Cardiac muscle cell (in vitro differentiated cells and primary cell): ENCODE results near the gene SIGLEC9. TPM values are rescaled to one million over a fixed set of nuclear protein-coding genes. Genes with fewer than 3 reads are reported as not detected.

Experiments
- DNase-seq, 2 donors: peaks; one replicate each; pipeline versions ENCODE4 v3.0.0 to v3.0.0-alpha.2; 2010 to 2017; ENCODE audit warnings: low read depth in 1 of 2, low spot score in 1 of 2
- H3K27ac ChIP-seq: fragments of 200-600 bp; sonication (generic); 2 replicates; pipeline ENCODE4 v1.5.1; 2016
- H3K27me3 ChIP-seq: fragments of 200-600 bp; sonication (generic); 2 replicates; pipeline ENCODE4 v1.6.0; 2016; ENCODE audit warnings: control low read depth
- H3K36me3 ChIP-seq: fragments of 200-600 bp; sonication (generic); 2 replicates; pipeline ENCODE4 v1.5.1; 2016; ENCODE audit warnings: control low read depth
- H3K4me1 ChIP-seq: fragments of 200-600 bp; sonication (generic); 2 replicates; pipeline ENCODE4 v1.8.1; 2017; ENCODE audit warnings: low read depth, mild to moderate bottlenecking, mixed run types
- H3K4me3 ChIP-seq: fragments of 200-600 bp; sonication (generic); 2 replicates; pipeline ENCODE4 v1.5.1; 2016; ENCODE audit warnings: mild to moderate bottlenecking
- H3K9me3 ChIP-seq: fragments of 200-600 bp; sonication (generic); 2 replicates; pipeline ENCODE4 v1.5.1; 2017; ENCODE audit warnings: low read depth, mild to moderate bottlenecking, control low read depth
- polyA plus RNA-seq: library from polyadenylated mRNA; unstranded; fragments of >200 nt; fragmentation: Nextera tagmentation; extraction: Ambion mirVana; gene quantifications from 2 replicates; pipeline ENCODE4 v1.2.1, GENCODE V29; 2016
- total RNA-seq: library from RNA; depleted of rRNA; stranded (reverse); fragments of >200 nt; gene quantifications from 2 replicates; pipeline ENCODE4 v1.2.3, GENCODE V29; 2016
- TF ChIP-seq, protein P1 (sequence below): IDR thresholded peaks from 2 replicates; pipeline ENCODE4 v1.5.1; 2012; ENCODE audit warnings: low read depth, mild to moderate bottlenecking, low read length

The SIGLEC9 gene
- total and polyA plus RNA-seq, 2 experiments from 2014 or later = not detected

DNA sequence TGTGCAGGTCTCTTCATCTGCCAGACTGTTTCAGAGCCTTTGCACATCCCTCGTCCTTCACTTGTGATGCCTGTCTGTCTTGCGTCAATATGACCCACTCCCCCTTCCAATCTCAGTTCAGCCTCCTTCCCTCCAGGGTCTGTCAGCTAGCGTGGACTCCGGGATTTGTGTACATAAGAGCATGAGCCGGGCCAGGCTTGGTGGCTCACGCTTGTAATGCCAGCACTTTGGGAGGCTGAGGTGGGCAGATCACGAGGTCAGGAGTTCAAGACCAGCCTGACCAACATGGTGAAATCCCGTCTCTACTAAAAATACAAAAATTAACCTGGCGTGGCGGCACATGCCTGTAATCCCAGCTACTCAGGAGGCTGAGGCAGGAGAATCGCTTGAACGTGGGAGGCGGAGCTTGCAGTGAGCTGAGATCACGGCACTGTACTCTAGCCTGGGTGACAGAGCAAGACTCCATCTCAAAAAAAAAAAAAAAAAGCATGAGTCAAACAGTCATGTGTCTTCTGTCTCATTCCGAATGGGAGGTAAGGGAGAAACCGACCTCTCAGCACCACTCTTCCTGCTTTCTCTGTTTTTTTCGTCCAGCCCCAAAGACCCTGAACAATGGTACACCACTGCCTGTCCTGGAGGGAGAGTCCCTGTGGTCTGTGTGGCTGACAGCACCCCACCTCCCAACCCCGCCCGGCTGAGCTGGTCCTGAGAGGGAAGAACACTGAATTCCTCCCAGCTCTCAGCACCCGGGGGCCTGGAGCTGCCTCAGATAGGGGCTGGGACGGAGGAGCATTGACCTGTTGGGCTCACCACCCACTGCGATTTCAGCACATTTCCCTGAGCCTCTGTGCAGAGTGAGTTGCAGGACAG is 2.4 kb upstream of the SIGLEC9 start:
- peak in 1 of 2 donors; percentile 37 for DNase-seq
- H3K4me3 ChIP-seq = no peak overlapping the region
- no peaks in the 10 kb centered on the region for H3K9me3 ChIP-seq
- TF ChIP-seq, protein P1, sequence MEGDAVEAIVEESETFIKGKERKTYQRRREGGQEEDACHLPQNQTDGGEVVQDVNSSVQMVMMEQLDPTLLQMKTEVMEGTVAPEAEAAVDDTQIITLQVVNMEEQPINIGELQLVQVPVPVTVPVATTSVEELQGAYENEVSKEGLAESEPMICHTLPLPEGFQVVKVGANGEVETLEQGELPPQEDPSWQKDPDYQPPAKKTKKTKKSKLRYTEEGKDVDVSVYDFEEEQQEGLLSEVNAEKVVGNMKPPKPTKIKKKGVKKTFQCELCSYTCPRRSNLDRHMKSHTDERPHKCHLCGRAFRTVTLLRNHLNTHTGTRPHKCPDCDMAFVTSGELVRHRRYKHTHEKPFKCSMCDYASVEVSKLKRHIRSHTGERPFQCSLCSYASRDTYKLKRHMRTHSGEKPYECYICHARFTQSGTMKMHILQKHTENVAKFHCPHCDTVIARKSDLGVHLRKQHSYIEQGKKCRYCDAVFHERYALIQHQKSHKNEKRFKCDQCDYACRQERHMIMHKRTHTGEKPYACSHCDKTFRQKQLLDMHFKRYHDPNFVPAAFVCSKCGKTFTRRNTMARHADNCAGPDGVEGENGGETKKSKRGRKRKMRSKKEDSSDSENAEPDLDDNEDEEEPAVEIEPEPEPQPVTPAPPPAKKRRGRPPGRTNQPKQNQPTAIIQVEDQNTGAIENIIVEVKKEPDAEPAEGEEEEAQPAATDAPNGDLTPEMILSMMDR = no peak
- no peaks in the 10 kb centered on the region for H3K27me3 ChIP-seq
- no peaks in the 10 kb centered on the region for H3K36me3 ChIP-seq
- no peaks in the 10 kb centered on the region for H3K4me1 ChIP-seq
- no peak overlapping the region for H3K27ac ChIP-seq

DNA sequence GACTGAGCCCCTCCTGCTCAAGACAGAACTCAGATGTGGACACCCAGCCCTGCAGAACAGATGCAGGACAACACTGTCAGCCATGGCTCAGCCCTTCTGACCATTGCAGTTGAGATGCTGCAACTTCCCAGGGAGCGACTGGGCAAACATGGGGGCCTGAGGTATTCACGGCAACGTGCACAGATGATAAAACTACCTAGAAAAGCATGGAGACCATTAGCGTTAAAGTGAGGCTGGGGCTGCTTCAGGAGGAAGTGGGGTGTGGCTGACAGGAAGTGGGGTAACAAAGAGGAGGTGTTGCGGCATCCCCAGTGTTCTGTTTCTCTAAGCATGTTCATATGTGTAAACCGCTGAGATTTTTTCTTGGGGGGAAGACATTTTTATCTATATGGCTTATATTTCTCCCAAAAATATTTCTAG is 1.3 kb upstream of the SIGLEC9 start:
- H3K4me1 ChIP-seq = no peaks in the 10 kb centered on the region

DNA sequence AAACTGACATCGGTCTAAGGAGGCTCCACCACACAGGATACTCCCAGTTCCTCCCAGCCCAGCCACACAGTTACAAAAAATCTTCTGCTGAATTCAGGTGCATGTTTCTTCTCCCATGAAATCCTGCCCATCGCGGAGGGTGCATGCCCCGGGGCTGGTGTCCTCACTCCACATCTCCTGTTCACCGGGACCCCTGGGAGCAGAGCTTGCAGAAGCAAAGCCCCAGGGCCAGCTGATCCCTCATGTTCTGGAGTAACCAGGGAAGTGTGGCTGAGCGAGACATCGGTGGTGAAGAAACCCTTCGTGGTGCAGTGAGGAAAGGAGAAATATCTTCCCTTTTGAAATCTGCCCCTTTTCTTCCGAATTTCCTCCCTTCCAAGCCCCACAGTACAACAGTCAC is 904 bp upstream of the SIGLEC9 start:
- no peaks in the 10 kb centered on the region for H3K4me1 ChIP-seq
- no peaks in the 10 kb centered on the region for H3K27me3 ChIP-seq
- H3K4me3 ChIP-seq = no peak overlapping the region
- DNase-seq = no peak
- no peak overlapping the region for H3K27ac ChIP-seq
- no peaks in the 10 kb centered on the region for H3K36me3 ChIP-seq
- TF ChIP-seq, protein P1 = no peak
- H3K9me3 ChIP-seq = no peaks in the 10 kb centered on the region

More for the DNA sequence above, 1.3 kb upstream of the SIGLEC9 start:
- DNase-seq = no peak
- TF ChIP-seq, protein P1 = no peak
- H3K27ac ChIP-seq = no peak overlapping the region
- no peaks in the 10 kb centered on the region for H3K9me3 ChIP-seq
- H3K36me3 ChIP-seq = no peaks in the 10 kb centered on the region
- no peaks in the 10 kb centered on the region for H3K27me3 ChIP-seq
- no peak overlapping the region for H3K4me3 ChIP-seq

DNA sequence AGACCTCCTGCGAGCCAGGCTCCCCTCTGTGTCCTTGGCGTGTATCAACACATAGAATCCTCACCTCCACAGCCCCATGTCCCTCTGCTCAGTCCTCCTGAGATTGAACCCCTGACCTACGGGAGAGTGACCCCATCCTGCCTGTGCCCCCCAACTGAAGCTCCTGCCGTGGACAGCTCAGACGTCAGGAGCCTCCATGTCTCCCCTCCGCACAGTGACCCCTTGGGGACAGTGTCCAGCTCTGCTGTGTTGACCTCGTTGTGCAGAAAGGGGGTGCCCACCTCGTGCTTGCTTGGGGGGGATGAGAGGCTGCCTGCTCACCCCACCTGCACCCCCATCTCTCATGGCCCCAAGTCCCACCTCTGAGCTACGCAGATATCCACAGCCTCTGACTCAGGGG is 490 bp upstream of the SIGLEC9 start:
- Histone ChIP-seq H3K4me3 (no peak overlapping the region), H3K27me3 (no peaks in the 10 kb centered on the region), H3K36me3 (no peaks in the 10 kb centered on the region), H3K27ac (no peak overlapping the region), H3K4me1 (no peaks in the 10 kb centered on the region), H3K9me3 (no peaks in the 10 kb centered on the region)
- no peak for DNase-seq
- TF ChIP-seq, protein P1 = no peak

DNA sequence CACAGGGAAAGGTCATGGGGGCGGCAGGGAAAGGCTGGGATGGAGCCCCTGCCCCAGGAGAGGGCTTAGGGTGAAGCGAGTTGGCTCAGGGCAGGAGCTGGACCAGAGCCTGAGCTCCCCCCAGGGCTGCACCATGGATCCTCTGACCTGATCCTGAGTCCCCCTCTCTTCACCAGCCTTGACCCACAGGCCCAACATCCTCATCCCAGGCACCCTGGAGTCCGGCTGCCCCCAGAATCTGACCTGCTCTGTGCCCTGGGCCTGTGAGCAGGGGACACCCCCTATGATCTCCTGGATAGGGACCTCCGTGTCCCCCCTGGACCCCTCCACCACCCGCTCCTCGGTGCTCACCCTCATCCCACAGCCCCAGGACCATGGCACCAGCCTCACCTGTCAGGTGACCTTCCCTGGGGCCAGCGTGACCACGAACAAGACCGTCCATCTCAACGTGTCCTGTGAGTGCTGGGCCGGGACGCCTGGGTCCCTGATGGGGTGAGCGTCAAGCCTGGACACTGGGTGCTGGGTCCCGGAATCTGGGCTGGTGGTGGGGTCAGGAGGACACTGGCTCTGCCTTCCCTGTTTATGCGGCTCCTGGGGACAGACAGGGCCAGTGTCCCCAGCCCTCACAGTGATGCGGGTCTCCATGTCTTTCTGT is 842 bp downstream of the SIGLEC9 start:
- no peaks in the 10 kb centered on the region for H3K36me3 ChIP-seq
- H3K27ac ChIP-seq = no peak overlapping the region
- H3K27me3 ChIP-seq = no peaks in the 10 kb centered on the region
- H3K4me3 ChIP-seq = no peak overlapping the region
- H3K4me1 ChIP-seq = no peaks in the 10 kb centered on the region
- TF ChIP-seq, protein P1 = no peak
- H3K9me3 ChIP-seq = no peaks in the 10 kb centered on the region
- DNase-seq = no peak
